Esophagus squamous epithelium (tissue), 5 donors: ENCODE measurements around the gene NOSIP. TPM values are rescaled to one million over a fixed set of nuclear protein-coding genes. Genes with fewer than 3 reads are reported as not detected.

Source experiments
- DNase-seq: peaks from one replicate; lab custom pipeline; 2025; lab: John Stamatoyannopoulos, UW
- H3K27ac ChIP-seq, 4 donors: fragments of 200-600 bp; sonication (generic); one replicate each; pipeline ENCODE4 v1.5.1; 2016 to 2019; ENCODE audit warnings: mild to moderate bottlenecking in 1 of 4
- H3K27me3 ChIP-seq, 4 donors: fragments of 200-600 bp; sonication (generic); 1 replicate in 3 of 4; 2 replicates in 1 of 4; pipeline versions ENCODE4 v1.5.1 to v1.6.0; 2017 to 2021; ENCODE audit warnings: antibody characterized with exemption in 1 of 4
- H3K36me3 ChIP-seq, 3 donors: fragments of 200-600 bp; sonication (generic); one replicate each; pipeline ENCODE4 v1.5.1; 2016 to 2019
- H3K4me1 ChIP-seq, 3 donors: fragments of 200-600 bp; sonication (generic); one replicate each; pipeline ENCODE4 v1.5.1; 2017 to 2019
- H3K4me3 ChIP-seq, 4 donors: fragments of 200-600 bp; sonication (generic); 1 replicate in 3 of 4; 2 replicates in 1 of 4; pipeline ENCODE4 v1.5.1; 2016 to 2019; ENCODE audit warnings: mild to moderate bottlenecking in 2 of 4, moderate library complexity in 1 of 4
- H3K9me3 ChIP-seq, 3 donors: fragments of 200-600 bp; sonication (generic); one replicate each; pipeline ENCODE4 v1.5.1; 2016 to 2019
- CTCF ChIP-seq, 6 experiments: fragments of 450-650 bp in 4 of 6; fragments of 200-600 bp in 2 of 6; sonication (generic) in 2 of 6; IDR thresholded peaks; one replicate each; pipeline ENCODE4 v1.5.1; 2016 to 2019; ENCODE audit warnings: antibody characterized with exemption in 6 of 6, mild to moderate bottlenecking in 4 of 6, moderate library complexity in 4 of 6
- POLR2A ChIP-seq, 4 donors: fragments of 450-650 bp; IDR thresholded peaks; one replicate each; pipeline ENCODE4 v1.6.1; 2017; ENCODE audit warnings: antibody characterized with exemption in 4 of 4, mild to moderate bottlenecking in 4 of 4, moderate library complexity in 3 of 4
- WGBS, 2 donors: methylation state at CpG; one replicate each; pipeline ENCODE4 v1.1.5; 2018; 5-methylcytosine and 5-hydroxymethylcytosine counted together
- intact Hi-C: fragments of 100-400 bp; cut with DNase I; formaldehyde crosslinking; loops from one replicate; pipeline ENCODE4 v1.15.0; 2022
- total RNA-seq, 4 donors: library from RNA; depleted of rRNA; stranded (reverse); fragments of >200 nt; gene quantifications; one replicate each; pipeline ENCODE4 v1.1.0, GENCODE V29; 2016
- donor health status: DM: yes; HTN: yes; CAD: no.

NOSIP gene
- total RNA-seq, 4 donors from 2014 or later = 37.8 to 50.7 (median 40.2) TPM

DNA sequence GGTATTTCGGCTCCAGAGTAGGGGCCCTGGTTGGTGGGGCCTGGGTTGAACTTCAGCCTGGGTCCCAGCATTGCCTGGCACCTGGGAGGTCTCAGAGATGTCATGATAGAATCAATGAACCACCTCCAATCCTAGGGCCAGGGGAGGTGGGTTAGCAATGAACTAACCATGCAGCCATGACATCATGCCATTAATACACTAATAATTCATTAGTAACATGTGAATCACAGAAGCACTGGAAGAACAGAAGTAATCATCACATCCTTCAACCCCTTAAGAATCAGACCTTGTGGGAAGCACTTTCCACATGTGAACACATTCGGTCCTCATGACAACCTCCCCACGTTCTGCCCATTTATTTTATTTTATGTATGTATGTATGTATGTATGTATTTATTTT lies 6.9 kb downstream of the NOSIP start:
- WGBS, 2 donors = 82 to 85% methylated on average over 2 to 3 of the region's 3 CpGs
- TF ChIP-seq POLR2A (IDR thresholded peaks at IDR 0.05) = no peak
- TF ChIP-seq CTCF (IDR thresholded peaks at IDR 0.05) = no peak
- no peak for DNase-seq
- Histone ChIP-seq H3K9me3 (no peaks in the 10 kb centered on the region), H3K27ac (no peak overlapping the region), H3K36me3 (peaks cover 0 to 39% (median 0%) of the 10 kb centered on the region in 3 donors), H3K27me3 (no peaks in the 10 kb centered on the region), H3K4me3 (no peak overlapping the region), H3K4me1 (peaks cover 0 to 43% (median 7%) of the 10 kb centered on the region in 3 donors)
- intact Hi-C loops = loop anchor here (10.0 kb wide), 1 partner anchor 101 kb away; the partner anchor contains the start of gene PRMT1

GRCh38 chr19:49573009-49573408 lies 7.3 kb downstream of the NOSIP start:
- Histone ChIP-seq H3K27ac (no peak overlapping the region), H3K4me3 (no peak overlapping the region), H3K4me1 (peaks cover 0 to 43% (median 10%) of the 10 kb centered on the region in 3 donors), H3K27me3 (no peaks in the 10 kb centered on the region), H3K9me3 (no peaks in the 10 kb centered on the region), H3K36me3 (peaks cover 0 to 35% (median 0%) of the 10 kb centered on the region in 3 donors)
- TF ChIP-seq POLR2A (IDR thresholded peaks at IDR 0.05) (no peak), CTCF (IDR thresholded peaks at IDR 0.05) (no peak)
- intact Hi-C loops = loop anchor here (10.0 kb wide), 1 partner anchor 102 kb away; the partner anchor contains the start of gene PRMT1
- no peak for DNase-seq
- 85 to 97% methylated on average over 4 to 7 of the region's 7 CpGs for WGBS, 2 donors

GRCh38 chr19:49570997-49571676 lies 9.2 kb downstream of the NOSIP start:
- intact Hi-C loops = loop anchor here (2.0 to 10.0 kb wide), 2 partner anchors 64 to 104 kb away; partner anchors contain the start of gene PRMT1
- Histone ChIP-seq H3K4me3 (no peak overlapping the region), H3K9me3 (no peaks in the 10 kb centered on the region), H3K27me3 (no peaks in the 10 kb centered on the region), H3K36me3 (peaks cover 0 to 30% (median 0%) of the 10 kb centered on the region in 3 donors), H3K4me1 (peaks cover 0 to 39% (median 11%) of the 10 kb centered on the region in 3 donors), H3K27ac (peak overlapping the region in 1 of 4 donors; percentile 6)
- DNase-seq = no peak
- 70 to 80% methylated on average over 10 to 11 of the region's 11 CpGs for WGBS, 2 donors
- no peak for TF ChIP-seq POLR2A (IDR thresholded peaks at IDR 0.05)
- TF ChIP-seq CTCF (IDR thresholded peaks at IDR 0.05) = peak in 1 of 6 experiments; percentile 35

GRCh38 chr19:49570138-49570856 lies 10.1 kb downstream of the NOSIP start:
- WGBS, 2 donors = 25 to 26% methylated on average over 11 to 13 of the region's 14 CpGs
- peaks cover 0 to 22% (median 0%) of the 10 kb centered on the region in 3 donors for H3K36me3 ChIP-seq
- DNase-seq = no peak
- no peaks in the 10 kb centered on the region for H3K9me3 ChIP-seq
- H3K4me3 ChIP-seq = no peak overlapping the region
- H3K27me3 ChIP-seq = no peaks in the 10 kb centered on the region
- no peak overlapping the region for H3K27ac ChIP-seq
- intact Hi-C loops = loop anchor here (2.0 to 10.0 kb wide), 2 partner anchors 63 to 105 kb away; partner anchors contain the start of gene PRMT1
- TF ChIP-seq CTCF (IDR thresholded peaks at IDR 0.05) (peak; percentile 96 to 99 (median 98)), POLR2A (IDR thresholded peaks at IDR 0.05) (no peak)
- peaks cover 0 to 44% (median 12%) of the 10 kb centered on the region in 3 donors for H3K4me1 ChIP-seq
